NCI-H1436 treated with DMSO at 0.1 percent for 48 hours (cell line): Measurements from ENCODE around the gene USP10.

Experiments used
- DNase-seq: peaks from one replicate; lab custom pipeline; 2025; lab: John Stamatoyannopoulos, UW

Gene USP10

GRCh38 chr16:84823926-84824325 is 124.1 kb downstream of the USP10 start:
- no peak for DNase-seq

- no peak for DNase-seq
These were observed 126.2 kb downstream of the USP10 start for GRCh38 chr16:84825896-84826557.

- no peak for DNase-seq
These were observed 126.8 kb downstream of the USP10 start for GRCh38 chr16:84826558-84826941.

DNA sequence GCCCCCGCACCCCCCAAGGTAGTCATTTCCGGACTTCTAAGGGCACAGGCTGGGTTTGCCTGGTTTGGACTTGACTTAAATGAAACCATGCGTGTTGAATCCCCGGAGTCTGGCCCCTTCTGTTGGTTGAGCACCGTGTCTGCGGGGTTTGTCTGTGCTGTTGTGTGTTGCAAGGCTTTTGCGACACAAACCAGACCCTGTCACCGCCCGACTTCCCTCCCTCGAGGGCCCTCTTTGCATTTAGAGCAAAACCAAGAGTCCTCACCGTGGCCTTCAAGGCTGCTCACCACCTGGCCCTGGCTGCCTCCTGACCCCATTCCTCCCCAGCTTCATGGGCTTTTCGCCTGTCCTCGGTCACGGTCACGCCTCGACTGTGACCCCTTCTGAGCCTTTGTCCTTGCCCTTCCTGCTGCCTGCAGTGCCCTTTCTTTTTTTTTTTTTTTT is 127.4 kb downstream of the USP10 start:
- no peak for DNase-seq

DNA sequence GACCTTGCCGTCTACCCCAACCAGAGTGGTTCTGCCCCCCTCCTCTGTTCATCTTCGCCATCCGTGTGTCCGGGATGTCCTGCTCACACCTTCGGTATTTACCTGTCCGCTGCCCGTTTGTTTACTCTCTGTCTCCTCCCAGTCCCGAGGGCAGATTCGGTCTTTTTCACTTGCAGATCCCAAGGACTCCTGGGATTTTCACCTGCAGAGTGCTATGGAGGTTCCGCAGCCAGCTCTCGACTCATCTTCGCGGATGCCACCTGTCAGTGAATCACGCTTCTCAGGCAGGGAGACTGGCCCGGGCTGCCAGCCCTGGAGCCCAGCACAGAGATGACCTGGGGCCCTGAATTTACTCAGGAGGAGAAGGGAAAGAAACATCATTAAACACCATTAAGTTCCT is 128.1 kb downstream of the USP10 start:
- no peak for DNase-seq

GRCh38 chr16:84828322-84828721 is 128.5 kb downstream of the USP10 start:
- DNase-seq: no peak
